HEK293 (cell line): ENCODE measurements around the gene CLDN6.

Source experiments
- GLI4 ChIP-seq: fragments of 450-650 bp; formaldehyde crosslinking; IDR thresholded peaks from 2 replicates; pipeline ENCODE4 v1.5.1; 2016; ENCODE audit warnings: missing biosample characterization, missing genetic modification characterization
- GLIS2 ChIP-seq: fragments of 450-650 bp; formaldehyde crosslinking; IDR thresholded peaks from 2 replicates; pipeline ENCODE4 v1.5.1; 2016; ENCODE audit warnings: missing biosample characterization, missing genetic modification characterization
- PRDM10 ChIP-seq: fragments of 450-650 bp; formaldehyde crosslinking; IDR thresholded peaks from 2 replicates; pipeline ENCODE4 v1.5.1; 2016; ENCODE audit warnings: missing biosample characterization, missing genetic modification characterization
- REST ChIP-seq: fragments of 450-650 bp; formaldehyde crosslinking; IDR thresholded peaks from 2 replicates; pipeline ENCODE4 v1.5.1; 2016; ENCODE audit warnings: missing biosample characterization, missing genetic modification characterization
- TCF7L2 ChIP-seq: IDR thresholded peaks from 2 replicates; pipeline ENCODE4 v1.6.1; 2011; ENCODE audit warnings: low read depth, mild to moderate bottlenecking, inconsistent platforms, low read length, moderate library complexity, borderline replicate concordance
- TRIM28 ChIP-seq: IDR thresholded peaks from 2 replicates; pipeline ENCODE4 v1.6.1; 2011; ENCODE audit warnings: low read length, control low read depth, borderline replicate concordance
- YY1 ChIP-seq: fragments of 450-650 bp; formaldehyde crosslinking; IDR thresholded peaks from 2 replicates; pipeline ENCODE4 v1.5.1; 2018; ENCODE audit warnings: missing biosample characterization, missing genetic modification characterization
- ZBTB7A ChIP-seq: fragments of 450-650 bp; formaldehyde crosslinking; IDR thresholded peaks from 2 replicates; pipeline ENCODE4 v1.5.1; 2016; ENCODE audit warnings: low read depth, missing biosample characterization, missing genetic modification characterization
- ZEB2 ChIP-seq: fragments of 450-650 bp; formaldehyde crosslinking; IDR thresholded peaks from 2 replicates; pipeline ENCODE4 v1.5.1; 2016; ENCODE audit warnings: missing biosample characterization, missing genetic modification characterization
- ZFP37 ChIP-seq: fragments of 450-650 bp; formaldehyde crosslinking; IDR thresholded peaks from 2 replicates; pipeline ENCODE4 v1.5.1; 2016; ENCODE audit warnings: missing biosample characterization, missing genetic modification characterization
- ZNF112 ChIP-seq: fragments of 450-650 bp; formaldehyde crosslinking; IDR thresholded peaks from 2 replicates; pipeline ENCODE4 v1.5.0; 2017; ENCODE audit warnings: missing biosample characterization, missing genetic modification characterization
- ZNF133 ChIP-seq: fragments of 450-650 bp; formaldehyde crosslinking; IDR thresholded peaks from 2 replicates; pipeline ENCODE4 v1.5.1; 2016; ENCODE audit warnings: missing biosample characterization, missing genetic modification characterization
- ZNF146 ChIP-seq: fragments of 450-650 bp; formaldehyde crosslinking; IDR thresholded peaks from 2 replicates; pipeline ENCODE4 v1.5.1; 2016; ENCODE audit warnings: missing biosample characterization, missing genetic modification characterization
- ZNF148 ChIP-seq: fragments of 450-650 bp; formaldehyde crosslinking; IDR thresholded peaks from 2 replicates; pipeline ENCODE4 v1.5.0; 2017; ENCODE audit warnings: missing biosample characterization, missing genetic modification characterization, borderline replicate concordance
- ZNF184 ChIP-seq: fragments of 450-650 bp; IDR thresholded peaks from 2 replicates; pipeline ENCODE4 v1.5.1; 2018; ENCODE audit warnings: missing biosample characterization, mild to moderate bottlenecking, missing genetic modification characterization
- ZNF19 ChIP-seq: fragments of 450-650 bp; formaldehyde crosslinking; IDR thresholded peaks from 2 replicates; pipeline ENCODE4; 2016; ENCODE audit warnings: missing biosample characterization, missing genetic modification characterization, low read depth
- ZNF214 ChIP-seq: fragments of 450-650 bp; formaldehyde crosslinking; IDR thresholded peaks from 2 replicates; pipeline ENCODE4 v1.5.1; 2017; ENCODE audit warnings: missing biosample characterization, mild to moderate bottlenecking, missing genetic modification characterization, borderline replicate concordance
- ZNF274 ChIP-seq, 2 experiments: fragments of 200-500 bp in 1 of 2; fragments of 450-650 bp in 1 of 2; sonication (Bioruptor generic) in 1 of 2; formaldehyde crosslinking in 1 of 2; IDR thresholded peaks; 2 replicates each; pipeline versions ENCODE4 v1.5.1 to v1.6.1; 2014 to 2016; ENCODE audit warnings: borderline replicate concordance in 1 of 2, inconsistent platforms in 1 of 2, low read length in 1 of 2, missing biosample characterization in 1 of 2, missing genetic modification characterization in 1 of 2
- ZNF341 ChIP-seq: fragments of 450-650 bp; formaldehyde crosslinking; IDR thresholded peaks from 2 replicates; pipeline ENCODE4; 2016; ENCODE audit warnings: low read depth, missing biosample characterization, missing genetic modification characterization
- ZNF398 ChIP-seq: fragments of 450-650 bp; formaldehyde crosslinking; IDR thresholded peaks from 2 replicates; pipeline ENCODE4 v1.5.1; 2017; ENCODE audit warnings: missing biosample characterization, missing genetic modification characterization
- ZNF416 ChIP-seq: fragments of 450-650 bp; formaldehyde crosslinking; IDR thresholded peaks from 2 replicates; pipeline ENCODE4 v1.5.1; 2016; ENCODE audit warnings: missing biosample characterization, missing genetic modification characterization
- ZNF423 ChIP-seq: fragments of 450-650 bp; formaldehyde crosslinking; IDR thresholded peaks from 2 replicates; pipeline ENCODE4 v1.5.1; 2016; ENCODE audit warnings: missing biosample characterization, missing genetic modification characterization
- ZNF510 ChIP-seq: fragments of 450-650 bp; formaldehyde crosslinking; IDR thresholded peaks from 2 replicates; pipeline ENCODE4 v1.5.1; 2018; ENCODE audit warnings: mild to moderate bottlenecking, missing genetic modification characterization, missing biosample characterization; ENCODE audit not compliant: insufficient replicate concordance
- ZNF549 ChIP-seq: fragments of 450-650 bp; IDR thresholded peaks from 2 replicates; pipeline ENCODE4 v1.5.1; 2018; ENCODE audit warnings: missing biosample characterization, missing genetic modification characterization, mild to moderate bottlenecking, inconsistent platforms, moderate library complexity
- ZNF621 ChIP-seq: fragments of 450-650 bp; formaldehyde crosslinking; IDR thresholded peaks from 2 replicates; pipeline ENCODE4 v1.5.1; 2017; ENCODE audit warnings: missing biosample characterization, missing genetic modification characterization
- ZNF654 ChIP-seq: fragments of 450-650 bp; formaldehyde crosslinking; IDR thresholded peaks from 2 replicates; pipeline ENCODE4 v1.5.1; 2016; ENCODE audit warnings: low read depth, missing biosample characterization, missing genetic modification characterization
- ZNF768 ChIP-seq: fragments of 450-650 bp; formaldehyde crosslinking; IDR thresholded peaks from 2 replicates; pipeline ENCODE4 v1.5.1; 2018; ENCODE audit warnings: missing biosample characterization, mild to moderate bottlenecking, missing genetic modification characterization
- ZNF777 ChIP-seq: fragments of 450-650 bp; formaldehyde crosslinking; IDR thresholded peaks from 2 replicates; pipeline ENCODE4 v1.5.1; 2017; ENCODE audit warnings: missing biosample characterization, missing genetic modification characterization, borderline replicate concordance
- ZNF791 ChIP-seq: fragments of 450-650 bp; formaldehyde crosslinking; IDR thresholded peaks from 2 replicates; pipeline ENCODE4 v1.5.1; 2016; ENCODE audit warnings: missing biosample characterization, missing genetic modification characterization
- ZSCAN30 ChIP-seq: fragments of 450-650 bp; IDR thresholded peaks from 2 replicates; pipeline ENCODE4 v1.5.1; 2018; ENCODE audit warnings: missing biosample characterization, mild to moderate bottlenecking, missing genetic modification characterization, moderate library complexity

CLDN6 gene

GRCh38 chr16:2973093-2973492, 44.9 kb downstream of the CLDN6 start (continued):
- no peak for TF ChIP-seq ZNF777 (tag by site-specific recombination)
- no peak for TF ChIP-seq YY1 (tag by site-specific recombination)
- no peak for TF ChIP-seq ZNF621 (tag by site-specific recombination)
- no peak for TF ChIP-seq ZNF274 (IDR thresholded peaks at IDR 0.05; ENCODE audit: low read length)
- TF ChIP-seq ZNF274 (tag by site-specific recombination; IDR thresholded peaks at IDR 0.05; ENCODE audit: borderline replicate concordance): no peak
- no peak for TF ChIP-seq ZNF19 (tag by site-specific recombination)
- no peak for TF ChIP-seq ZNF549
- TF ChIP-seq ZNF791 (tag by site-specific recombination): no peak
- peak; percentile 38; the same call in 1 of the 2 replicates for TF ChIP-seq REST (tag by site-specific recombination)
- TF ChIP-seq GLIS2 (tag by site-specific recombination): 0 out of 2 replicates have a peak, but pooled peaks have one; percentile 26
- TF ChIP-seq ZNF146 (tag by site-specific recombination): no peak
- peak; percentile 41; the same call in 1 of the 2 replicates for TF ChIP-seq ZEB2 (tag by site-specific recombination)
- TF ChIP-seq ZNF148 (tag by site-specific recombination): no peak
- TF ChIP-seq ZFP37 (tag by site-specific recombination): no peak
- TF ChIP-seq ZNF510 (tag by site-specific recombination): no peak
- no peak for TF ChIP-seq ZNF133 (tag by site-specific recombination)
- TF ChIP-seq ZNF423 (tag by site-specific recombination): 0 out of 2 replicates have a peak, but pooled peaks have one; percentile 7
- no peak for TF ChIP-seq ZNF214
- TF ChIP-seq TCF7L2: no peak
- TF ChIP-seq ZNF341: no peak
- TF ChIP-seq TRIM28: no peak
- TF ChIP-seq ZSCAN30 (tag by site-specific recombination): peak; percentile 95
- no peak for TF ChIP-seq ZNF416
- TF ChIP-seq ZNF112 (tag by site-specific recombination): no peak
- TF ChIP-seq ZNF654: no peak
- no peak for TF ChIP-seq ZNF184 (tag by site-specific recombination)
- TF ChIP-seq GLI4 (tag by site-specific recombination): no peak
- no peak for TF ChIP-seq ZNF398 (tag by site-specific recombination)
- TF ChIP-seq ZNF768 (tag by site-specific recombination): no peak
- TF ChIP-seq ZBTB7A (tag by site-specific recombination): no peak
- peak; percentile 59; the same call in 1 of the 2 replicates for TF ChIP-seq PRDM10 (tag by site-specific recombination)
